ENCODE data around the gene SETMAR. TPM values are rescaled to one million over a fixed set of nuclear protein-coding genes. Genes with fewer than 3 reads are reported as not detected.

The SETMAR gene
- total RNA-seq (2022; extraction: Qiagen RNA extraction) = 6.6 to 8.7 TPM (median 8.5 TPM) in 5 replicates

DNA sequence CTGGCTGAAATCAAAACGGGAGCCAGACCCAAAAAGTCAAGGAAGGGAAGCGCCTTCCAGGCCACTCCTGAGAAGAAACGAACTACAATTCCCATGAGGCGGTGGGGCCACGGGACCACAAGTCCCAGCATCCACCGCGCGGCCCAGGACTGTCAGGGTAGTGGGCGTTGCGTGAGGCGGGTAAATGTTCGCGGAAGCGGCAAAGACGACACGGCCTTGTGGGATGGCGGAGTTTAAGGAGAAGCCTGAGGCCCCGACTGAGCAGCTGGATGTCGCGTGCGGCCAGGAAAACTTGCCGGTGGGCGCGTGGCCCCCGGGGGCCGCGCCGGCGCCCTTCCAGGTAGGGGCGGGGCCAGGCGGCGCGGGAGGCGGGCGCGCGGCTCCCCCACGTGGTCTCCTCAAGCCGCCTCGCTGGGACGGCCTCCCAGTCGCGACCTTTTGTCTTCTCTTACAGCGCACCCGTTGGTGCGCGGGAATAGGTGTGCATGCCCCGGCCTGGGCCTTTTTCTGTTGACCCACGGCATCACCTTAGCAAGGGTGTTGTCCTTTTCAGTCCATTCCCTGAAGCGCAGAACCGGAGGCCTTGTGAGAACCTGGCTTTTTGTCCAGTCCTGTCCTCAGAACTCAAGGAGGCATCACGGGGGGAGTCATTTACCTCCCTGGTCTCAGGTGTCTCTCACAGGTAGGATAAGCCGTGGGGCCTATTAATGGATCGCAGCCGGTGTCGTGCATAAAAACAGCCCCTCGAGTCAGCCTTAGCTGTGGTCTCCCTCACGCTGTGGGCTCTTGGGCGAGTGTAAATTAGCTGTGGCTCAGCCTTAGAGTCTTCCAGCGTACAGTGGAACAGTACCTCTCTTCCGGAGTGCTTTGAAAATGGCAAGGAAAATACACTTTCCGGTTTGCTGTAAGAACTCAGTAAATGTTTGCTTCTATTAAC lies at the start of gene SETMAR:
Gene SETMAR, plus strand, starts transcription at position 183 of the 937 bp plus-strand sequence. Its CDS starts 2 bp downstream, at position 185.

Other genes starting within 250 kb of the SETMAR start
- 19.8 to 22.9 TPM (median 20.4 TPM) in 5 replicates for gene SUMF1, start 163.9 kb downstream of the SETMAR start, total RNA-seq (2022; extraction: Qiagen RNA extraction)
- 4.0 to 6.6 TPM (median 5.8 TPM) in 5 replicates for gene ITPR1, start 190.0 kb downstream of the SETMAR start, total RNA-seq (2022; extraction: Qiagen RNA extraction)